ENCODE data around the gene DTD1. TPM values are rescaled to one million over a fixed set of nuclear protein-coding genes. Genes with fewer than 3 reads are reported as not detected.

DTD1 gene
- total RNA-seq, 6 donors from 2014 or later = 19.9 to 31.2 (median 24.8) TPM

GRCh38 chr20:18775633-18776032 lies 187.8 kb downstream of the DTD1 start:
- TF ChIP-seq POLR2AphosphoS5 (IDR thresholded peaks at IDR 0.05) (no peak), POLR2A (IDR thresholded peaks at IDR 0.05) (no peak), CTCF (IDR thresholded peaks at IDR 0.05) (no peak), EP300 (IDR thresholded peaks at IDR 0.05) (no peak)
- Histone ChIP-seq H3K4me1 (no peaks in the 10 kb centered on the region), H3K9me3 (no peaks in the 10 kb centered on the region), H3K27ac (no peak overlapping the region), H3K36me3 (no peaks in the 10 kb centered on the region), H3K27me3 (no peaks in the 10 kb centered on the region), H3K4me3 (no peak overlapping the region)
- ATAC-seq (ENCODE audit: low FRiP score in 2 of 2) (no peak), DNase-seq (no peak)
- WGBS, 2 donors = 75 to 90% methylated on average over 2 to 5 of the region's 5 CpGs

- Histone ChIP-seq H3K27me3 (no peaks in the 10 kb centered on the region), H3K9me3 (no peaks in the 10 kb centered on the region), H3K36me3 (no peaks in the 10 kb centered on the region), H3K4me1 (no peaks in the 10 kb centered on the region), H3K27ac (no peak overlapping the region), H3K4me3 (no peak overlapping the region)
- 61 to 71% methylated on average over 10 of the region's 10 CpGs for WGBS, 2 donors
- ATAC-seq (ENCODE audit: low FRiP score in 2 of 2) (no peak), DNase-seq (no peak)
- no peak for TF ChIP-seq POLR2AphosphoS5 (IDR thresholded peaks at IDR 0.05)
- no peak for TF ChIP-seq EP300 (IDR thresholded peaks at IDR 0.05)
- TF ChIP-seq POLR2A (IDR thresholded peaks at IDR 0.05) = no peak
- TF ChIP-seq CTCF (IDR thresholded peaks at IDR 0.05) = no peak
Measured at GRCh38 chr20:18778690-18779392, 191.0 kb downstream of the DTD1 start.

- 88% methylated on average over 9 of the region's 9 CpGs for WGBS, 2 donors
- H3K36me3 ChIP-seq = no peaks in the 10 kb centered on the region
- no peak for TF ChIP-seq EP300 (IDR thresholded peaks at IDR 0.05)
- no peak for TF ChIP-seq POLR2A (IDR thresholded peaks at IDR 0.05)
- no peak for TF ChIP-seq CTCF (IDR thresholded peaks at IDR 0.05)
- TF ChIP-seq POLR2AphosphoS5 (IDR thresholded peaks at IDR 0.05) = no peak
- no peak for DNase-seq
- no peak overlapping the region for H3K4me3 ChIP-seq
- no peaks in the 10 kb centered on the region for H3K27me3 ChIP-seq
- no peaks in the 10 kb centered on the region for H3K4me1 ChIP-seq
- no peak for ATAC-seq (ENCODE audit: low FRiP score in 2 of 2)
- H3K9me3 ChIP-seq = no peaks in the 10 kb centered on the region
- H3K27ac ChIP-seq = no peak overlapping the region
Measured at GRCh38 chr20:18780385-18781130, 192.7 kb downstream of the DTD1 start.

- Histone ChIP-seq H3K4me1 (no peaks in the 10 kb centered on the region), H3K27ac (no peak overlapping the region), H3K4me3 (no peak overlapping the region), H3K36me3 (no peaks in the 10 kb centered on the region), H3K27me3 (no peaks in the 10 kb centered on the region), H3K9me3 (no peaks in the 10 kb centered on the region)
- 67 to 70% methylated on average over 3 of the region's 3 CpGs for WGBS, 2 donors
- ATAC-seq (ENCODE audit: low FRiP score in 2 of 2) = no peak
- TF ChIP-seq CTCF (IDR thresholded peaks at IDR 0.05) = no peak
- TF ChIP-seq EP300 (IDR thresholded peaks at IDR 0.05) = no peak
- no peak for TF ChIP-seq POLR2AphosphoS5 (IDR thresholded peaks at IDR 0.05)
- TF ChIP-seq POLR2A (IDR thresholded peaks at IDR 0.05) = no peak
- no peak for DNase-seq
Measured at GRCh38 chr20:18781509-18781908, 193.7 kb downstream of the DTD1 start.

Measured in upper lobe of left lung (tissue), 6 donors.